H1 (cell line): ENCODE measurements around the gene SRSF6.

Experiments
- BRCA1 ChIP-seq: IDR thresholded peaks from 2 replicates; pipeline ENCODE4 v1.6.1; 2012; ENCODE audit warnings: low read depth, low read length, improper control_type of control experiment
- EGR1 ChIP-seq: IDR thresholded peaks from 2 replicates; pipeline ENCODE4 v1.6.1; 2011; ENCODE audit warnings: low read depth, low read length, borderline replicate concordance
- HDAC2 ChIP-seq, 2 experiments: fragments of 300-600 bp in 1 of 2; sonication (generic) in 1 of 2; IDR thresholded peaks; 2 replicates each; pipeline ENCODE4 v1.6.1; 2011 to 2012; ENCODE audit warnings: low read depth in 2 of 2, low read length in 2 of 2, mild to moderate bottlenecking in 2 of 2, moderate library complexity in 2 of 2, borderline replicate concordance in 1 of 2, inconsistent platforms in 1 of 2
- JUN ChIP-seq: IDR thresholded peaks from 2 replicates; pipeline ENCODE4 v1.6.1; 2011; ENCODE audit warnings: low read depth, mild to moderate bottlenecking, improper control_type of control experiment, low read length
- JUND ChIP-seq: IDR thresholded peaks from 2 replicates; pipeline ENCODE4 v1.6.1; 2011; ENCODE audit warnings: mild to moderate bottlenecking, improper control_type of control experiment, low read length
- NRF1 ChIP-seq: IDR thresholded peaks from 2 replicates; pipeline ENCODE4 v1.6.1; 2011; ENCODE audit warnings: mild to moderate bottlenecking, low read depth, low read length, improper control_type of control experiment
- POLR2AphosphoS5 ChIP-seq: IDR thresholded peaks from 2 replicates; pipeline ENCODE4 v1.6.1; 2011; ENCODE audit warnings: low read depth, low read length
- RAD21 ChIP-seq, 2 experiments: IDR thresholded peaks in 1 of 2; conservative IDR thresholded peaks in 1 of 2; 2 replicates each; pipeline ENCODE4 v1.6.1; 2011; ENCODE audit warnings: low read depth in 2 of 2, low read length in 2 of 2, improper control_type of control experiment in 1 of 2, inconsistent platforms in 1 of 2, mild to moderate bottlenecking in 1 of 2, moderate library complexity in 1 of 2
- RBBP5 ChIP-seq: IDR thresholded peaks from 2 replicates; pipeline ENCODE4 v1.7.1; 2012; ENCODE audit warnings: low read depth, mild to moderate bottlenecking, inconsistent platforms, low read length, moderate library complexity, borderline replicate concordance
- YY1 ChIP-seq: IDR thresholded peaks from 2 replicates; pipeline ENCODE4 v1.6.1; 2011; ENCODE audit warnings: low read depth, mild to moderate bottlenecking, low read length
- TF ChIP-seq, protein P1 (sequence below), 3 experiments: IDR thresholded peaks; 1 replicate in 2 of 3; 2 replicates in 1 of 3; pipeline versions ENCODE4 v1.5.1 to v1.6.1; 2011; ENCODE audit warnings: low read length in 3 of 3, mild to moderate bottlenecking in 3 of 3, inconsistent platforms in 2 of 3, low read depth in 1 of 3, moderate library complexity in 1 of 3; ENCODE audit not compliant: insufficient read depth in 1 of 3; ENCODE audit errors: control extremely low read depth in 1 of 3

GRCh38 chr20:43415661-43416430 is 41.9 kb upstream of the SRSF6 start:
- TF ChIP-seq, protein P1, sequence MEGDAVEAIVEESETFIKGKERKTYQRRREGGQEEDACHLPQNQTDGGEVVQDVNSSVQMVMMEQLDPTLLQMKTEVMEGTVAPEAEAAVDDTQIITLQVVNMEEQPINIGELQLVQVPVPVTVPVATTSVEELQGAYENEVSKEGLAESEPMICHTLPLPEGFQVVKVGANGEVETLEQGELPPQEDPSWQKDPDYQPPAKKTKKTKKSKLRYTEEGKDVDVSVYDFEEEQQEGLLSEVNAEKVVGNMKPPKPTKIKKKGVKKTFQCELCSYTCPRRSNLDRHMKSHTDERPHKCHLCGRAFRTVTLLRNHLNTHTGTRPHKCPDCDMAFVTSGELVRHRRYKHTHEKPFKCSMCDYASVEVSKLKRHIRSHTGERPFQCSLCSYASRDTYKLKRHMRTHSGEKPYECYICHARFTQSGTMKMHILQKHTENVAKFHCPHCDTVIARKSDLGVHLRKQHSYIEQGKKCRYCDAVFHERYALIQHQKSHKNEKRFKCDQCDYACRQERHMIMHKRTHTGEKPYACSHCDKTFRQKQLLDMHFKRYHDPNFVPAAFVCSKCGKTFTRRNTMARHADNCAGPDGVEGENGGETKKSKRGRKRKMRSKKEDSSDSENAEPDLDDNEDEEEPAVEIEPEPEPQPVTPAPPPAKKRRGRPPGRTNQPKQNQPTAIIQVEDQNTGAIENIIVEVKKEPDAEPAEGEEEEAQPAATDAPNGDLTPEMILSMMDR (IDR thresholded peaks at IDR 0.05; ENCODE audit: control extremely low read depth in 1 of 3, insufficient read depth in 1 of 3, low read depth in 1 of 3, low read length in 3 of 3): no peak
- TF ChIP-seq JUN: no peak
- no peak for TF ChIP-seq BRCA1
- TF ChIP-seq RBBP5: no peak
- TF ChIP-seq JUND: no peak
- TF ChIP-seq EGR1: no peak
- no peak for TF ChIP-seq RAD21 (IDR thresholded peaks at IDR 0.05 in 1 of 2, conservative IDR thresholded peaks at IDR 0.05 in 1 of 2; ENCODE audit: low read depth in 2 of 2, low read length in 2 of 2)
- TF ChIP-seq YY1: no peak
- no peak for TF ChIP-seq HDAC2 (IDR thresholded peaks at IDR 0.05; ENCODE audit: borderline replicate concordance in 1 of 2, low read depth in 2 of 2, low read length in 2 of 2)
- no peak for TF ChIP-seq POLR2AphosphoS5
- TF ChIP-seq NRF1: no peak
